ENCODE results near the gene PRKN.
"Not testable (repeated sequence)": the region's sequence is repeated elsewhere in the genome, so short reads cannot be mapped to it uniquely, and the experiment has no call there.

PRKN gene

DNA sequence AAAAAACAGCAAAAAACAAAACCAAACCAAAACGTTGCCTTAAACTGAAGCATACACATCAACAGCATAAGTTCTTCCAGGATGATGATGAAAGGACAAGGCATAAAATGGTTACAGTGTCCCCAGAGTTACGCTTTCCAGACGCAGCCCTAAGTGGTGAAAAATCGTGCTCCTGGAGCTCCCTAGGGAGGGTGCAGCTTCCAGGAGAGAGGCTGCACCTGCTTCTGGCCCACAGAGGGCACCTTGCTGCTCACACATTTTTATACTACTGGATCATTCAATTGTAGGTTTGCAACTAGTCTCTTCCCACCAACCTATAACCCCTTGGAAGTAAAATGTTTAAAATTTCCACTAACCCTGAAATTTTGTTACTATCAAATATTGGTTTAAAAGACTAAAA, 115.0 kb downstream of the PRKN start:
- no peak for FAIRE-seq

DNA sequence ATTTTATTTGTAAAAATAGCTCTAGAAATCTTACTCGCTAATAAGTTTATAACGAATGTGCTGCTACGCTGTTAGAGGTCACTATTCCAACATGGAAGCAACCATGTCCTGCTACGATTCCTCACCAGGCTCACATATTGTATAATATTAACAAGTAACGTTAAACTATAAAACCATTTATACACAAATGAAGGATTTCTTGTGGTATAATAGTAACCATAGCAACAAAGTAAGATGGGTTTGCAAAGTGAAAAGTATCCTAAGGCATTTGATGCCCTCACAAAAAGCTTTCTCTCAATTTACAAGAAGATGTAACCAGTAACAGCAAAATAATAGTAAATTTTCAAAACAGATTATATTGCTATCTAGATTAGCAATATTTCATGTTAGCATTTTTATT, 117.2 kb downstream of the PRKN start:
- FAIRE-seq = no peak

DNA sequence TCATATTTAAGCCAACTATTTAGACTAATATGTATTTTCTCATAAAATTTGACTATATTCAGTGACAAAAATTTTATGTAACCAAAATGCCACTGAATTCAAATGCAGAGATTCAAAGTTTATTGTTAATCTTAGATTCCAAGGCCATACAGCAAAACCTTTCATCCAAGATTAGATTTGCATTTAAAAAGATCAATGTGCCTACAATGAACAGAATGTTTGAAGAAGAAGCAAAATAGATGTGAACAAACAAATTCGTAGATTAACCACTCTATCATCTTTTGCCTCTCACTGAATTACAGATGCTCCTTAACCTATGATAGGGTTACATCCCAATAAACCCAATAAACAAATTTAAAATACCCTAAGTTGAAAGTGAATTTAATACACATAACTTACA, 121.7 kb downstream of the PRKN start:
- FAIRE-seq = no peak

DNA sequence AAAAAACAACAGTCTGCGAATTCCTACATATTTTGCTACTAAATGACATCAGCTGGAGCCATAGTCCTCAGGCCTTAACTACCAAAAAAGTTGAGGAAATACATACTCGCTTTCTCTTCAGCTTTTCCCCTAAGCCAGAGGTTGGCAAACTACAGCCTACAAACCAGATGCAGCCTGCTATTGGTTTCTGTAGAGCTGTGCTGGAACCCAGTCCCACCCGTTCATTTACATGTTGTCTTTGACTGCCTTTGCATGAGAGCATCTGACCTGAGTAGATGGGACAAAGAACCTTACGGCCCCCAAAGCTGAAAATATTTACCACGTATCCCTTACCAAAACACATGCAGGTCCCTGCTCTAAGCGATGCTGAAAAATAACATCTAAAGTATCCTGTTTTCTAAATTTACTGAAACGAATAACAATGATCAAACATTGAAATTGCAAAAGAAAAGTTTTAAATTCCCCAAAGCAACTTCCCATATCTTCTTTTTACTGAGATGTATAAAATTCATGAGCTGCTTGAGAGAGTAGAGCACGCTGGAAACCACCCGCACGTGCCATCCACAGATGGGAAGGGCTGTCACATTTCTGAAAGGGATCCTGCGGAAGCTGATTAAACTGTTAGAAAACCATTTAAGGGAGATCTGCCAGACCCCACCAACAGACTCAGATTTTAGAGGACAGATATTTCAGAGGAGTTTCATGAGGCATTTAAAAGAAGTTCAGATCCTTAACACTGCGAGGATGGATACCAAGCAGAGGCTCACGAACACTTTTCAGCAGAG, 124.1 kb downstream of the PRKN start:
- no peak for FAIRE-seq

DNA sequence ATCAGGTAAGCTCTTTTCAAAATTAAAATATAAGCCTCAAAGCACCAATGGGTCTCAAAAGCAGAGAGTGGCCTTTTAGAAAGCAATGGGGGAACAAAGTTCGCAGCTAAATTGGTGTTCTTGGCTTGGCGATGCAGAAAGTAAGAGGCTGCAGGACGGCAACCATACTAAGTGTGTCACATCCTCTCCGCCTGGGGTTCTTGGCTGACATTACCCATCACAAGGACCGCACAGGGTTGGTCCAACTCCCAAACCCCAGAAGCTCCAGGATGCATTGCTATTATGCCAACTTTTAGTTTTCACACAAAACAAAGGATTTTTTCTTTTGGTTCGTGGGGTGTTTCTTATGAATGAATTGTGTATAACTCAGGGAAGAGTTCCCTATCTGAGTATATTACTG, 124.8 kb downstream of the PRKN start:
- no peak for FAIRE-seq

DNA sequence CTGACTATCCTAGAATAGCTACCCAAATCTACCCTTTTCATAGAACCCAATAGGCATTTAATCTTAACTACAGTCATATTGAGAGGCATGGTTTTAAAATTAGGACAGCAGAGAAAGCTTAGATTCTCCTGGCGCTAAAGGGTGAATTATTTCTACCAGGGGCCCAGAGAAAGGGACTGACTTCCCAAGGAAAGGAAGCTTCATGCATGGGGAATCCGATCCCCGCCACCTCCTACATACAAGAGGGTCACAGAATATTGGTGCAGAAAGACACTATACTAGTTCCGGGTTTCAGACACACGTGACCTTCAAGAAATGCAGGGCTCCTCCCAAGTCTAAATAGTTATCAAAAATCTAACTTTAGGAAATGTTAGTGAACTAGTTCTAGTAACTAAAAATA, 130.9 kb downstream of the PRKN start:
- FAIRE-seq = no peak

DNA sequence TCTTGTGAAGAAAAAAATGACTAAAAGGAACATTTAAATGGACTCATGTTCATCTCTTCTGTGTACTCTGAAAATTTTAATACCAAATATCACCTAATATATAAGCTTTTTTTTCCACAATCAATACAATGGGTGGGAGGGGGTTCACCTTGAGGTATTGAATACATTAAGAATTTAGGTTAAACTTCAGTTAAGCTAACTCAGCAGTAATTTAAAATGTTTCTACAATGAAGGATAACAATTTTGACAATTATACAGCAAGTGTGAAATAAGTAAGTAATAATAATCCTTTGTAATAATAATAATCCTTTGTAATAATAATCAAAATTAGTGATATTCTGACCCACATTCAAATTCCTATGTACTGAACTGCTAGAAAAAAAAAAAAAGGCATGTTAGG, 136.0 kb downstream of the PRKN start:
- FAIRE-seq = no peak

DNA sequence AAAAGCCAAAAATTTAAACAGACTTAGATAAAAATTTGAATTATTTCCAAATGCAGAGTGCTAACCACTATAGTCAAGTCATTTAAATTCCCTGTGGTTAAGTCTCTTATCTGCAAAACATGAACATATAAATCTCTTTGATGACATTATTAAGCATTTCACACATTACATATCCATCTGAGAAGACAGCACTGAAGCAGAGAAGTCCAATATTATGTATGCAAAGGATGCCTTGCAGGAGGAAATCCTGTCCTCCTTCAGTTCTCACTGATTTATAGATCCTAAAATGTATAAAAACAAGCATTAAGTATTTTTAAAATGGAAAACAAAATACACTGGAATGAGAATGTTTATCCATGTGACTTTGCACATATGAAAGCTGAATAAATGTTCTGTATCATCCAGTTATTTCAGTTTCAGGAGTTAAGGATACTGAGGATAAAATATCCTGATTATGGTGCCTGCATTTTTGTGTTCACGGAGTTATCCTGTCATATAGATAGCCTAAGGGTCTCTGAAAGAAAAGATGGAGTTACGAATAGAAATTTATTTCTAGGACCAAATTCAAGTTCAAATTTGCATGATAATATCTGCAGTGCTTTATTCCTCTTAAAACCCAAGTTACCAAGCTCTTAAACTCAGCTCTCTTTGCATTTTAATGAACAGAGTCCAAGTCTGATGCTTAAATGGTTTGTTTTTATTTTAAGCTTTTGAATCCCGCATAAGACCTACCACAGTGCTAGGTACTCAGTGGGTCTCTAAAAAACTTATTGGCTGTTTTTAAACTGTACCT, 145.4 kb downstream of the PRKN start:
- no peak for FAIRE-seq

DNA sequence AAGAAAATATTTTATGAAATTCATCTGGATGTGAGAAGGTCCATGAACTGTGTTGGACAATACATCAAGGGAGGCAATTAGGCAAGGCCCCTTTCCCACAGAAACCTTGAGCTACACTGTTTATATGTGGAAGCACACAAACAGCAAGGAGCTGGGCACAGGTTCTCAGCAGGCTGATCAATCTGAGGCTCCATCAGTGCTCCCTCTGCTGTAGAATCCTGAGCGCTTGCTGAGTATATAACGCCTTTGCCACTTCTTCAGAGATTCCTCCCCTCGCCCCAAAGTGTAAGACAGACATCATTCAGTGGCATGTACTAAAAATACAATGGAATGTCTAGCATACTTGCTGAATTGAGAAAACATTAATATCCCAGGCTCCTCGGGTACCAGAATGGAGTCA, 146.9 kb downstream of the PRKN start:
- no peak for FAIRE-seq

DNA sequence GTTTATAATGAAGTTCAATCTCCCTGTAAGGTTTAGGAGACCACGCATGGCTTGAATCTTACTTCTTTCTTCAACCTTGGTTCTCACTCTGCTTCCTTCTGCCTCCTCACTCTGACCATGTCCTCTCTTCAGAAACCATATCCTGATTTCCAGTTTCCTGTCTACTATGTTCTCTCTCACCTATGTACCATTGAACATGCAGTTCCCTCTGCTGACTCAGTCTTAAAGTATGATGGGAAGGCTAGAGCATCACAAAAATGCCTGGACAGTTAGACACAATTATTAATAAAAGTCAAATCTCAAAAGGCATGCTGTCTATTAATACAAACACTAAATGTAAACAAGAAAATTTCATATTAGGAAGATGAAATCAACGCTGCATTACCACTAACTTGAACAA, 151.6 kb downstream of the PRKN start:
- no peak for FAIRE-seq

DNA sequence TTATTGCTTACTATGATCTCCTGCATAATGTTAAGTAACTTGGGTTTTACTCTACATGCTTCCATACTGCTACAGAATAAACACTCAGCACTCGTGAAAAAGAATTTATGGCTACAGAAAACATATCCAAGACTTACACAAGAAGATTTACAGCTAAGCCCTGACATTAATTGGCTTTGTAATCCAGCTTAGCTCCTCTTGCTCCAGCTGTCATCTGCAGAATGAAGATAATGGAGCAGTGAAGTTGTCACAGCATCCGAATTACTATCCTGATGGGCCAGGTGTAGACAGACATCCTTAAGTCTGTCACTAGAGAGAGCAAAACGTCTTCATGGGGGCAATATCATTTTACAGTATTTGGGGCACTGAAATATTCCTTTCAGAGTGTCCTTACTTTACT, 155.3 kb downstream of the PRKN start:
- FAIRE-seq = no peak

DNA sequence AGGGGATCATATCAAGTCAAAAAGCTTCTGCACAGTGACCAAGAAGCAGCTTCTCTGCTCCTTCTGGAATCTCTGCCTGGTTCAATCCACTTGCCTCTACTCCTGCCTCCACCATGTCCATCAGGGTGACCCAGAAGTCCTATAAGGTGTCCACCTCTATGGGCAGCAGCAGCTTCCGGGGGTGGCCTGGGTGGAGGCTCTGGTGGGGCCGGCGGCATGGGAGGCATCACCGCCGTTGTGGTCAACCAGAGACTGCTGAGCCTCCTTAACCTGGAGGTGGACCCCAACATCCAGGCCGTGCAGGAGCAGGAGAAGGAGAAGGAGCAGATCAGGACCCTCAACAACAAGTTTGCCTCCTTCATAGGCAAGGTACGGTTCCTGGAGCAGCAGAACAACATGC, 159.3 kb downstream of the PRKN start:
- no peak for FAIRE-seq

DNA sequence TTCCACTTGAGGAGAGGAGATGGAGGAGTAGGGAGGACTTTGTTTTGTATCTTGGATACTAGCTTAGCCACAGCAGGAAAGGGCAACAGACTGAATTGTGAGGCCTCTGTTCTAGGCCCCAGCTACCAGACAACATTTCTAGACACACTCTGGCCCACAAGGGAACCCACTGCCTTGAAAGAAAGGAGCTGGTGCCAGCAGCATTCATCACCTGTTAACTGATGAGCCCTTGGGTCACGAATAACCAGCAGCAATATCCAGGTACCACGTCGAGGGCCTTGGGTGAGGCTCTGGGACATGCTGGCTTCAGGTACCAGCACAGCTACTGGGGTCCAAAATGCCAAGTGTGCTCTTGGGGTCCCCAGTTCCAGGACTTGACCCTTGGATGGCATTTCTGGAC, 165.5 kb downstream of the PRKN start:
- no peak for FAIRE-seq

DNA sequence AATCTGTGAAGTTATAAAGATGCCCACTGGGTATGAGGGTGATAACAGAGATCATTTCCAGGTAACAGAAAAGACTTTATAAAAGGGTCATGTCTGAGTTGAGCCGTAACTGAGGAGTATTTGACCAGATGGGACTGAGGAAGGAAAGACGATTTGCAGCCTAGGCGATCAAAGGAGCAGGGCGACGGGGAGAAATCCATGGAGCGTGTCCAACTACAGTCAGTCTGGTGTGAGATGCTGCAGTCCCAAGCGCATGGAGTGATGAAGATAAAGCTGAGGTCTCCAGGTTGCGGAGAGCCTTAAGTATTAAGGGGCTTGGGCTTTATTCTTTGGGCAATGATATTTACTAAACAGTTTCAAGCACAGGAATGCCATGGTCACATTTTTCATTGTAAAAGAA, 166.7 kb downstream of the PRKN start:
- FAIRE-seq = no peak

DNA sequence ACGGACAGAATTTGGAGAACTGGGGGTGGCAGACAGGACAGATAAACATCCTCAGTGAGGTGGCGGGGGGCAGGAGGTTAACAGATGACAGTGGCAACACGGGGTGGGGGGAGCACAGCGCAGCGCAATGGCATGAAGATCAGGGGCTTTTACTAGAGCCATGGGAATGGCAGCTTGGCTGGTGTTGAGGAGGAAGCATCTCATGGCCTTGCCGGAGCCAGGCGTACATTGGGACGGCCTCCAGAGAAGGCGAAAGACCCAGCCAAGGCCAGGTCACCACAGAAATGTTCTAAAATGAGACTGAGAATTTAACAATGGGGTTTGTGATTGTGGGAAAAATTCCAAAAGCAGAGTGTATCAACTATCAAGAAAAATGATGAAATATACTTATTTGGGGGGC, 173.0 kb downstream of the PRKN start:
- no peak for FAIRE-seq

DNA sequence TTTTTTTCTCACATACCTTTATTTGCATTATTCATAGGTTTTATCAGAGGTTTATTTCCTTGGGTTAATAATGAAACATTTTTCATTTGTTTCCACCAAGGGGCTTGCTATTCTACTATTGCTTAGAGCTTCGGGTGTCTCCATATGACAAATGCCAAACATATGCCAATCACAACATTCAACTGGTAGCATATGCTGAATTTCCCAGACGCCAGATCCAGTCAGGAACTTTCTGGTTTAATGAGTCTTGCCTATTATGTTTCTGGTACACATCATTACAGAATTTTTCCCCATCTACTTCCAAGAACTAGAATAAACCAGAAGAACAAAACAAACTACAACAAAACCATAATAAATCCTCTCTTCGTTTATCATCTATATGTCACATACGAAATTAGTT, 180.7 kb downstream of the PRKN start:
- no peak for FAIRE-seq

DNA sequence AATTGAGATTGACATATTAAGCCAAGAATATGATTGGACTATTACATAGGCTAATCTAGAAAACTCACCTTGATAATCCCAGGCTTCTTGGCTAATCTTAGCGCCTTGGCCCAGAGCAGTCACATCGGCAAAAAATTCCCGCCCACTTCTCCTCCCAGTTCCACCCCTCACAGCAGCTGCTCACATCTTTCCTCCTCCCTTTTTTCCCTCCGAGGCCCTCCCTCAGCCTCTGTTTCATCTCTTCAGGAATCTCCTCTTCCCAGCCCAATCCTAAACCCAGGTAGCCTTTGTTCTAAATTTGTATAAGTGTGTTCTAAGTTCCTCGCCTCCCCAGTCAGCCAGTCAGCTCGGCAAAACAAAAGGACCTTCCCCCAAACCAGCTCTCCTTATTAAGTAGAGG, 184.3 kb downstream of the PRKN start:
- no peak for FAIRE-seq

DNA sequence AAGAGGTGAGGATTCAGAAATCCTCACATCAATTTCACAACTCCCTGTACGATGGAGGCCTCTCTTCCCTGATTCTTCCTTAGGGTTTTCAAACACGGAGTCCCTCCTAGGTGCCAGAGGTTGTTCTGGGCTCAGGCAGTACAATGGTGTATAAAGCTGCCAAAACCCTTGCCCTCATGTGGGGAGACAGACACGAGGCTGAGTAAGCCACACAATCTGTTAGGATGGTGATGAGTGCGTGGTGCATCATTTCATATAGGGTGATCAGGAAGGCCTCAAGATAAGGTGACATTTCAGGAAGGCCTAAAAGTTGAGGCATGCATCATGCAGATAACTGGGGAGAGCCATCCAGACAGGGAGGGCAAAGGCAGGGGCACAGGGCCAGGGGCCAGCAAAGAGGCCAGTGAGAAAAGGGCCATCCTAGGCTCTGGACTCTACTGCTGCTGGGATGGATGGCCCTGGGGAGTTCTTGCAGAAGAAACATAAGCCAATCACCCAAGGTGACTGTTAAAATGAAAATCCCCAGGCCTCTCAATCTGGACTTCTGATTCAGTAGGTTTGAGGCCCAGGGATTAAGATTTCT, 186.5 kb downstream of the PRKN start:
- no peak for FAIRE-seq

DNA sequence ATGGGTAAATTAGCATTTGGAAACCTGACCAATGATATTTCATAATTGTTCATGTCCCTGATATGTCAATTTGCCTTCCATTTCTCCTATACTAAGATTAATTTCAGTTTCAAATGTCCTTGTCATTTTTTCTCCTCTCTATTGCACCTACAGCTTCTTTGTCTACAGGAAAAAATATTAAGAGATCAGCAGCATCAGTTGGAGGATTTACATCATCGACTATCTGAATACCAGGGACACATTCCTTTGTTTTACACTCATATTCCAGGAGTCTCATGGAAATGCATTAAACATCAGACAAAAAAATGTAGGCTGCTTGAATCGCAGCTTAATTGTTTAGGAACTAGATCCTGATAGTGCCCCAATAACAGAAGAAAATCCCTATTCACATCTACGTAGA, 188.2 kb downstream of the PRKN start:
- no peak for FAIRE-seq

DNA sequence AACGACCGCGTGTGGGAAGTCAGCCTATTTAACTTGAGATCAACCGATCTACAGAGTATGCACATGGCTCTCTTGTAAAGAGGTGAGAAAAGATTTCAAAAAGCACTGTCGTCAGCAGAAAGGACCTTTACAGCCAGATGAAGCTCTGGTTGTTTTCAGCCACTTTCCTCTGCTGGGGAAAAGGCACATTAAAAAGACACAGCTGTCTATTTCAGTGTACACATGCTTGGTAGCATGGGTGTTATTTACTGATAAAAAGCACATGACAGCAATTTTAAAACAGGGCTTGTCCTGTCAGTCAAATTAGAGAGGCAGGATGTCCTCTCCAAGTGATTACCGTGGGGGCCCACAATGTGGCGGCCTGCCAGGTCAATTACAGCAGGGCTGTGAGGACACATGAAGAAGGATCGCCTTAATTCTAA, 188.9 kb downstream of the PRKN start:
- FAIRE-seq = no peak

DNA sequence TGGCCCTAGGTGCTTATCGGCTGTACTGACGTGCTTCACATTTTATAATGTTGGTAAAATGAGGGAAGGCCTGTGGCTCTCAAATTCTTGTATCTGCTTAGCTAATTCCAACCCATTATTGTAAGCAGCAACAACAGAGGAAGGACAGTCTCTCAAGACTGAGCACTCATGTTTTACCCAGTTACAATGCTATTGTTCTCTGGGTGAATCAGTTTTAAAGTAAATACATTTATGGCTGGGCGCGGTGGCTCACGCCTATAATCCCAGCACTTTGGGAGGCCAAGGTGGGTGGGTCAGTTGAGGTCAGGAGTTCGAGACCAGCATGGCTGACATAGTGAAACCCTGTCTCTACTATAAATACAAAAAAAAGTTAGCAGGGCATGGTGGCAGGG, 194.6 kb downstream of the PRKN start:
- no peak for FAIRE-seq

DNA sequence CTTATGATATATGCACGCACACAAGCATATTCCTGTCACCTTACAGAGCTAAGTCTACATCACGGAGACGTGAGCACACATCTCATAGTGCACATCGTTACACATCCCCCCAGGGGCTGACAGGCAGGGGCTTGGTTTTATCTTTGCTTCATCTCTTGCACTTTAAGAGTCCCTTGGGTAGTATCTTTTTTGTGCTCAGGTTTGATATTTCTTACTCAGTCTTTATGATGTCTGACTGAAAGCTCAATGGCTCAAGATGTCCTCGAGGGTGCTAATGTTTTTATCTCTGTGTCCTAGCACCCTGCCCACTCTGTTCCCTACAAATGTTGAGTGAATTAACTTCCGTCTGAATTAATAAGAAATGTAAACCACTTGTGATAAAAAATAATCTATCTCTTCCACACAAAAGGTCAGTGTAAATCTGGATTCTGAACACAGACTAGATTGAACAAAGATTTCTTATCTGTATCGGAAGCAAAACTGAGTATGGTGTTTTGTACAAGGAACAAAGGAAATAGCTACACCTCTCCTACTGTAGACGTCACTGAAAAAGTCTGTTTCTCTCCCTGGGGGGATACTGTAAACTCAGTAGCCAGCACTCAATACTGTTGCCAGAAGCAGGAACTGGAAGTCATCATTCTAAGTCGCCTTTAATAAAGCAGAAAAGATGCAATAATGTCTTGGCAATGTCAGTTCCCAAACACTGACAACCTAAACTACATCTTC, 195.1 kb downstream of the PRKN start:
- FAIRE-seq = no peak

DNA sequence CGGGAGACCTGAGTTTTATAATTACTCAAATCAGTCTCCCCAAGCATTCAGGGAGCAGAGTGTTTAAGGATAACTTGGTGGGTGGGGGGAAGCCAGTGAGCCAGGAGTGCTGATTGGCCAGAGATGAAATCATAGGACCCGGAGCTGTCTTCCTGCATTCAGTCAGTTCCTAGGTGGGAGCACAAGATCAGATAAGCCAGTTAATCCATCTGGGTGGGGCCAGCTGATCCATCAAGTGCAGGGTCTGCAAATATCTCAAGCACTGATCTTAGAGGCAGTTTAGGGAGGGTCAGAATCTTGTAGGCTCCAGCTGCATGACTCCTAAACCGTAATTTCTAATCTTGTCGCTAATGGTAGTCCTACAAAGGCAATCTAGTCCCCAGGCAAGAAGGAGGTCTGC, 196.2 kb downstream of the PRKN start:
- FAIRE-seq = not testable (repeated sequence)

DNA sequence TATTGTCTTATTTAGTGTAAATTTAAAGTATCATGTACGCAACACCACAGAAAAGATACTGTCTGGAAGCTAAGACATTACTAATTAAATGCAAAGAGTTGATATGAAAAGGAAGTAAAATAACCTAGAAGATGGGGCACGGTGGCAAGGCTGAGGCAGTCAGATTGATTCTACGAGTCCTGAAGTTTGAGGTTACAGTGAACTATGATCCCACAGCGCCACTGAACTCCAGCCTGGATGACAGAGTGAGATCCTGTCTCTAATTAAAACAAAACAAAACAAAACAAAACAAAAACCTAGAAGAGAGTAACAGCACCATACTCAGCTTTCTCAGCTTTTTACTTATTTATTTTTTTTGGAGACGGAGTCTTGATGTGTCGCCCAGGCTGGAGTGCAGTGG, 199.0 kb downstream of the PRKN start:
- FAIRE-seq = no peak

Measured in TTC549 (cell line).